GM21619 (cell line): ENCODE results near the gene S100G.
A peak's percentile ranks its signal among the peaks of the same experiment; 100 is the strongest.

Experiments
- ATAC-seq: cut with Tn5 transposase; IDR thresholded peaks from one replicate; pipeline ENCODE4 v1.9.1; 2021; ENCODE audit not compliant: unreplicated experiment

Gene S100G

DNA sequence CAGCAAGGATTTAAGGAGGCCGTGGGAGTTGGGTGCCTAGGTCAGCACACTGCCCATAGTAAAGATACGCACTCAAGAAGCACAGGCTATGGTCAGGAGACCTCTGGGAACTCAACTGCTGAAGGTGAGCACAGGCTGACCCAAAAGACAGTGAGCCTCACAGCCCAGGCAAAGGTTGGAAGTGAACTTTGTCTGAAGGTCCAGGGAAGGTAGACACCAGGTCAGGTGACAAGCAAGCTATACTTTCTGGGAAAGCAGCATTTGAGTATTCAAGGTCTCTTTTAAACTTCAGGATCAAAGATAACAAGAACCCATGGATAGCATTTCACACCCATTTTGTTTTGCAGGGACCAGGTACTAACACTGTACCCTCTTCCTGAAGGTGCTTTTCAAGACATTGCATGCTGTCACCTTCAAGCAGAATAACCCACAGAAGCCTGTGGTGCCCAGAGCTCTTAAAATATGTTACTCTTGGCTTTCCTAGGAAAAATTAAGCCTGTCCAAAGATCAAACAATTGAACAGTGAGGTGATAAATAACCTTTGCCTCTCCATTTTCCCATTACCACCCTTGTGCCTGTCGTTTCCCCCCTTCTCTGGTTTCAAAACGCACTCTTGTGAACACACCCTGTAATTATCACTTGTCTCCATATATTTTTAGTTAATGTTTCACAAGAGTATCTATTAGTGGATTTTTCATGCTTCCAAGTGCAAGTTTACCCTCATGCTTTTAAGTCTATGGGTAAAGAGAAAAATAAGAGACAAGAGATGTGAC is 3.4 kb upstream of the S100G start:
- no peak for ATAC-seq

DNA sequence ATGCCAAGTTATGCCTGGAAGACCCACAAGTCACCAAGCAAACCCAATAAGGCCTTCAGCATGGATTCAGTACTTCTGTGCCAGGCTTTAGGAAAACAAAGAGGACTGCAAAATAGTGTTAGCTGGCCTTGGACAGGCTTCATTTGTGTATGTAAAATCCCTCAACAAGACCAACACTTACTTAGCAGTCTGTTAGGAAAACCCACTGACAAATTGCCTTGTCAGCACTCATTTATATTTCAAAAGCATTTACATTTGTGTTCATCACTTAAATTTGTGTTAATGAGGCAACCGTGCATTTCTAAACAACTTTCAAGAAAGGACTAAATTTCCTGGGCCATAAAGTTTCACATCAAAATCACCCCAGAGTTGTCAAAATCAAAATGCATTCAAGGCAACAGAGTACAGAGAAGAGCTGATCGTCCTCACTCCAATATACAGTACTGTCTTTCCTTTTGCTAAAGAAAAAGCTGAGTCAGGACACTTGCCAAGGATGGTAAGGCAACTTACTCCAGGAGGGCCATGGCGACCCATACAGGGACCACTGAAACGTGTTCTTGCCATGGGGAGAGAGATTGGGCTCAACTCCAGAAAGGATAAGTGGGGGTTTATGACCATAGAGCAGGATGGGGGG is 1.6 kb downstream of the S100G start:
- no peak for ATAC-seq

- no peak for ATAC-seq
These were observed 3.5 kb downstream of the S100G start for GRCh38 chrX:16653424-16653823.

GRCh38 chrX:16654093-16654492 is 4.1 kb downstream of the S100G start:
- no peak for ATAC-seq

GRCh38 chrX:16658284-16658683 is 8.3 kb downstream of the S100G start:
- ATAC-seq = no peak

DNA sequence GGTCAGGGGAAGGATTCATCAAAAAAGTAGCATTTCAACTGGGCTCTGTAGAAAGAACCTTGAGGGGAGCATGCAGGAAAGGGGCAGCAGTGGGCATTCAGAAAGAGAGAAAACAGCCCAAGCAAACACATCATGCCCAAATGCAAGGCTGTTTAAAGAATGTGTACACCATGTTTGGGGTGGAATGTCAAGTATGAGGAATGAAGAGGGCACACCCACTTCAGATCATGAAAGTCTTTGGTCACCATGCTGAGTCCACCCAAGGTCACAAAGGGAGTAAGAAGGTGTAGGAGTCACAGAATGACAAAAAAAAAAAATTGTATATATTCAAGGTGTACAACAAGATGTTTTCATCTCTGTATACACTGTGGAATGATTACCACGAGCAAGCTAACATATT is 9.4 kb downstream of the S100G start:
- ATAC-seq = no peak

DNA sequence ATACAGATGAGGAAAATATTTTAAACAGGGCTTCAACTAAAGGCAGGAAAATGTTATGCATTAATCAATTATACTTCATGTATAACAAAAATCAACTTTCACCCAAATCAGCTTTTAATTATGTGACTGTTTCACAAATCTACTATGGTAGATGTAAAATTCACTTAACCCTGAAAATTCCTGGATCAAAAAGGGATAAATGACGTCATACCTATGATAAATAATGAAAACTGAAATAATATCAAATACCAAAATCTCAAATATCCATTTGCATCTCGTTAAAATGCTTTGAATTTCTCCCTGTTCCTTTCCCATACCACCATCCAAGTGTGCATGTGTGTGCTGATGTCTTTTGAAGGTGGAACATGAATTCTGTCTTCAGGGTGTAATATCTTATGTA is 11.5 kb downstream of the S100G start:
- no peak for ATAC-seq

DNA sequence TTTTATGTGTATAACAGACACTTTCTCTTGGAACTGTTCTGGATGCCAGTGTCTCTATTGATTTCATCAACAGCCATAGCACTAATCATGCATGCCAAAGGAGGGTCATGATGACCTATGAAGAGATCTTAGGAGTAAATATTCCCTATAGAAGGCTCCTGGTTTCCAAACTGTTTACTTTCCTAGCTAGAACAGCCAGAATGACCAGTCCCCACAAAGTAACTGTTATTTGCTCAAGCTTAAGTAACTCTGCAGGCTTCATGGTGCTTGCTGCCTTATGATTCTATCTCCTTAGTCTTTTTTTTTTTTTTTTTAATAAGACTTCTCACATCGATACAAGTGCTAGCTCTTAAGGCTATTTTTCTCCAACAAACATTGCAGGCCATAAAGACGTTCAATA is 12.4 kb downstream of the S100G start:
- ATAC-seq = no peak

- no peak for ATAC-seq
These were observed 14.1 kb downstream of the S100G start for GRCh38 chrX:16664074-16664473.

DNA sequence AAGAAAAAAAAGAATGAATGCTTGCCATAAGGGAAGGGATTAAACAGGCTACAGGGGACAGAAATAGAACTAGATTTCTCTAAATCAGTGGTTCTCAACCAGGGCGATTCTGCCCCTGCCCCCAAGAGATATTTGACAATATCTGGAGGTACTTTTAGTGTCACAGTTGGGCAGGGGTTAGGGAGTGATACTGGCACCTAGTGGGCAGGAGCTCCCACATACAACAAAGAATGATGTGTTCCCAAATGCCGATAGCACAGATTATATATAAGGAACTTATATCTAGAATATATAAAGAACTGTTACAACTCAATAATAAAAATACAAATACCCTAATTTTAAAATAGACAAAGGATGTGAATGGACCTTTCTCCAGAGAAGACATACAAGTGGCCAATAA is 14.7 kb downstream of the S100G start:
- no peak for ATAC-seq

DNA sequence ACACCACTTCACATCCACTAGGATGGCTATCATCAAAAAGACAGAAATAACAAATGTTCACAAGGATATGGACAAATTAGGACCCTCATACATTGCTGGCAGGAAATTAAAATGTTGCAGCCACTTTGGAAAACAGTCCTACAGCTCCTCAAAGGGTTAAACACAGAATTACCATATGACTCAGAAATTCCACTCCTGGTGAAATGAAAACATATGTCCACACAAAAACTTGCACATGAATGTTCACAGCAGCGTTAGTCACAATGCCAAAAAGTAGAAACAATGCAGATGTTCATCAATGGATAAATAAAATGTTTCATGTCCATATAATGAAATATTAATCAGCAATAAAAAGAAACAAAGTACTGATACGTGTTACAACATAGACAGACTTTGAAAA is 15.1 kb downstream of the S100G start:
- no peak for ATAC-seq

DNA sequence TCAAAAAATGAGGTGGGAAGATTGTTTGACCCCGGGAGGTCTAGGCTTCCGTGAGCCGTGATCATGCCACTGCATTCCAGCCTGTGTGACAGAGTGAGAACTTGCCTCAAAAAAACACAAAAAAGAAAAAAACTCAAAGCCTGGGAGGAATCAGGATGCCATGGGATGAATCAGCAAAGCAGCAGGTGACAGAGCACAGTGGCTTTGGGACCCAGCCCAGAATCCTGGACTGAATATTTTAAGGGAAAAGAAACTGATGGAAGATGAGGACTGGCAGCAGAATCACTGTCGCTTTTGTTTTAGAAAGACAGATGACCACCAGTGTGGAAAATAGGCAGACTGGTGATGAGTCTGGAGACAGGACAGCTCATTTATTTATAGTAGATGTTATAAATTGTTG is 16.6 kb downstream of the S100G start:
- ATAC-seq = no peak

- ATAC-seq = no peak
These were observed 21.0 kb downstream of the S100G start for GRCh38 chrX:16671005-16671404.

GRCh38 chrX:16678689-16679088 is 28.7 kb downstream of the S100G start:
- no peak for ATAC-seq

GRCh38 chrX:16683007-16683664 is 33.2 kb downstream of the S100G start:
- no peak for ATAC-seq

GRCh38 chrX:16687514-16687913 is 37.6 kb downstream of the S100G start:
- ATAC-seq = no peak

DNA sequence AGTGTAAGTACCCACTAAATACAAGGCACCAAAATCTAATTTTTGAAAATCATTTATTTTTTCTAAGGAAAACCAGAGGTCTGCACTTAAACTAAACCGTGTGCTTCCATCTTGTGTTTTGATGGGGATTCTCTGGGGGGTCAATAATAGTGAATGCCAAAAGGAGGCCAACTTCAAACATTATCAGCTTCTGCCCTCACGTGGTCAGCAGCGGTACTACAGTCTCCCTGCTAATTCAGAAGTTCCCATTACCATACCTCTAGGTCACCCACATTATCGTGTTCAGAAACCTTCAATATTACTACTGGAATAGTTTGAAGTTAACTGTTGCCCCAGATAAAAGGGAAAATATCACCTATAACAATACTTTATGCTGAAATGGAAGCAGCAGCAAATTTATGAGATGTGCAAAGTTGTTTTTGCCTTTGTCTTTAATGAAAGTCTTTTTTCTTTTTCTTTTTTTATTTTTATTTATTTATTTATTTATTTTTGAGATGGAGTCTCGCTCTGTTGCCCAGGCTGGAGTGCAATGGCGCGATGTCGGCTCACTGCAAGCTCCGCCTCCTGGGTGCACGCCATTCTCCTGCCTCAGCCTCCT is 45.2 kb downstream of the S100G start:
- ATAC-seq = peak; percentile 72

DNA sequence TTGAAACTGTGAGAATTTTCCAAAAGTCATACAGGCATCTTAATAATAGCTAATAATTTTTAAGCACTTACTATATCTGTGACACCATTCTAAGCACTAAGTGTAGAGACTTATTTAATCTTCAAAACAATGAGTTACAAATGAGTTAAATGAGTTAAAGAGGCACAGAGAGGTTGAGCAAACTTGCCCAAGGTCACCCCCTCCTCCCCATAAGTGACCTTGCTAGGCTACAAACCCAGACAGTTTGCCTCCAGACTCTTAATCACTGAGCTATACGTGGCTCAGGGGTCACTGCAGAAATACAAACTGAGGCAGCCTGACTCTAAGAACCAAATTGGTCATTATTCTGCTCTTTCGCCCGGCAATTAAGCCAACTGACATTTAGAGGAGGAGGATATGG is 47.0 kb downstream of the S100G start:
- ATAC-seq = no peak

GRCh38 chrX:16699389-16699788 is 49.4 kb downstream of the S100G start:
- no peak for ATAC-seq

DNA sequence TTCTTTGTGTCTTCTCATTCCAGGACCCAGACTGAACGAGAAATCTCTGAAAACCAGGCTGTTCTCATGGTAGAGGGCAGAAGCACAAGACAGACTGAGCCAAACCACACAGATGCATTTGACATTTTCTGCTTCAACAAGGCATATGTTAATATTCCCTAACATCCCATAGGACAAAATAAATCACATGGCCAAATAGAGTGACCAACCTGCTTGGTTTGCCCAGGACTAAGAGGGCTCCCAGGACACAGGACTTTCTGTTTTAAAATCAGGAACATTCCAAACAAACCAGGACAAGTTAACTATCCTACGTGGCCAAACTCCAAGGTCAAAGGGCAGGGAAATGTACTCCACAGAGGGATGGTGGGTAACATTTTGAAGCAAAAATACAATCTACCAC is 50.8 kb downstream of the S100G start:
- no peak for ATAC-seq

DNA sequence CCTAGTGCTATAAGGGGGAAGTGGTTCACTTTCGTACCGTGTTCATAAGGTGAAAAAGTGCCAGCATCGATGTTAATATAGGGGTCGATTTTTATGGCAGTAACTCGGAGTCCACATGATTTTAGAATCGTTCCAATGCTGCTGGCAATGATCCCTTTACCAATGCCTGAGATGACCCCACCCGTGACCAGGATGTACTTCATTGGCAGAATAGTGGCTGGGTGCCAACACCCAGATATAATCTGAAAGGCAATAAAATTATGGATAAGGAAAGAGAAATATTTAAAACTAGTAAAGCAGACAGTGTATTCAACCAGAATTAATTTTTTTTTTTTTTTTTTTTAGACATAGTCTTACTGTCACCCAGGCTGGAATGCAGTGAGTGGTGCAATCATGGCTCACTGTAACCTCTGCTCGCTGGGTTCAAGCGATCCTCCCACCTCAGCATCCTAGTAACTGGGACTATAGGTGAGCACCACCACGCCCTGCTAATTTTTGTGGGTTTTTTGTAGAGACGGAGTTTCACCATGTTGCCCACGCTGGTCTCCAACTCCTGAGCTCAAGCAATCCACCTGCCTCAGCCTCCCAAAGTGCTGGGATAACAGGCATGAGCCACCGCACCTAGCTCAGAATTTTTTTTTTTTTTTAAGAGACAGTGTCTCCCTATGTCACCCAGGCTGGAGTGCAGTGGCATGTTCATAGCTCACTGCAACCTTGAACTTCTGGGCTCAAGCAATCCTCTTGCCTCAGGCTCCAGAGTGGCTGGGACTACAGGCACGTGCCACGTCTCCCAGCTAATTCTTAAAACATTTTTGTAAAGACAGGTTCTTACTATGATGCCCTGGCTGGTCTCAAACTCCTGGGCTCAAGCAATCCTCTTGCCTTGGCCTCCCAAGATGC is 53.0 kb downstream of the S100G start:
- ATAC-seq = no peak
